Myometrial cell (primary cell): Measurements from ENCODE around the gene SLC39A8. TPM values are rescaled to one million over a fixed set of nuclear protein-coding genes. Genes with fewer than 3 reads are reported as not detected.

Experiments
- total RNA-seq: library from RNA; depleted of rRNA; stranded (reverse); fragments of >200 nt; gene quantifications from 2 replicates; pipeline ENCODE4 v1.2.3, GENCODE V29; 2015

SLC39A8 gene
- 4.0 and 5.7 TPM in 2 replicates for total RNA-seq

GRCh38 chr4:102344954-102345794 lies at the start of gene SLC39A8:
Gene SLC39A8, minus strand, starts transcription at chr4:102345482. Its CDS starts 820 bp downstream, at chr4:102344662.

Other genes starting within 250 kb of the SLC39A8 start
- 33.4 and 36.7 TPM in 2 replicates for gene NFKB1, start 155.9 kb upstream of the SLC39A8 start, total RNA-seq